CD4-positive, alpha-beta T cell (primary cell): ENCODE data around the gene PTTG1IP. TPM values are rescaled to one million over a fixed set of nuclear protein-coding genes. Genes with fewer than 3 reads are reported as not detected.

ENCODE experiments used
- ATAC-seq: fragments of 200-7000 bp; cut with Tn5 transposase; one replicate; pipeline ENCODE4 v1.10.0; 2022; ENCODE audit warnings: mild to moderate bottlenecking; ENCODE audit not compliant: poor library complexity
- CTCF ChIA-PET: fragments of 350-600 bp; sonication (Branson Sonifier 250); formaldehyde crosslinking; loops from one replicate; lab custom pipeline; 2021; ENCODE audit warnings: antibody characterized with exemption, inconsistent platforms; lab: Charles Lee
- POLR2A ChIA-PET: fragments of 350-600 bp; sonication (Branson Sonifier 250); formaldehyde crosslinking; loops from one replicate; lab custom pipeline; 2021; ENCODE audit warnings: antibody characterized with exemption, inconsistent platforms; lab: Charles Lee
- DNase-seq, 14 experiments: peaks; one replicate each; pipeline ENCODE4 v3.0.0-alpha.2; 2013 to 2020; ENCODE audit warnings: mixed read lengths in 2 of 14
- H3K27ac ChIP-seq, 2 donors: one replicate each; pipeline versions ENCODE4 v1.5.1 to v1.7.0; 2013; ENCODE audit warnings: low read length in 2 of 2, low read depth in 1 of 2, mild to moderate bottlenecking in 1 of 2
- H3K27me3 ChIP-seq, 2 experiments: 1 replicate in 1 of 2; 2 replicates in 1 of 2; pipeline versions ENCODE4 v1.6.1 to v1.7.0; 2013; ENCODE audit warnings: low read length in 2 of 2, control low read depth in 1 of 2, mild to moderate bottlenecking in 1 of 2, moderate library complexity in 1 of 2; ENCODE audit not compliant: insufficient read depth in 2 of 2, control insufficient read depth in 1 of 2
- H3K36me3 ChIP-seq: one replicate; pipeline ENCODE4 v1.6.1; 2013; ENCODE audit warnings: low read length, control low read depth; ENCODE audit not compliant: insufficient read depth
- H3K4me1 ChIP-seq: one replicate; pipeline ENCODE4 v1.6.1; 2013; ENCODE audit warnings: low read length, control low read depth; ENCODE audit not compliant: insufficient read depth
- H3K4me3 ChIP-seq: one replicate; pipeline ENCODE4 v1.5.1; 2013; ENCODE audit warnings: mild to moderate bottlenecking, low read length, moderate library complexity
- H3K9me3 ChIP-seq, 2 experiments: 1 replicate in 1 of 2; 2 replicates in 1 of 2; pipeline versions ENCODE4 v1.6.1 to v1.7.0; 2013; ENCODE audit warnings: low read length in 2 of 2, mild to moderate bottlenecking in 2 of 2, control low read depth in 1 of 2, moderate library complexity in 1 of 2; ENCODE audit not compliant: control insufficient read depth in 1 of 2, insufficient read depth in 1 of 2
- H3K27ac Mint-ChIP-seq: one replicate; pipeline ENCODE4 v1.8.0; 2020; ENCODE audit warnings: mixed read lengths
- H3K27me3 Mint-ChIP-seq: one replicate; pipeline ENCODE4 v1.8.0; 2021; ENCODE audit warnings: mixed read lengths
- H3K36me3 Mint-ChIP-seq: one replicate; pipeline ENCODE4 v1.8.0; 2021; ENCODE audit warnings: low read depth, mixed read lengths
- H3K4me1 Mint-ChIP-seq: one replicate; pipeline ENCODE4 v1.8.0; 2021; ENCODE audit warnings: low read depth, mixed read lengths
- H3K4me3 Mint-ChIP-seq: one replicate; pipeline ENCODE4 v1.8.0; 2020; ENCODE audit warnings: mild to moderate bottlenecking, mixed read lengths
- H3K9me3 Mint-ChIP-seq: one replicate; pipeline ENCODE4 v1.8.0; 2020; ENCODE audit warnings: mixed read lengths
- intact Hi-C, 2 experiments: fragments of 100-400 bp; cut with DNase I in 1 of 2; cut with micrococcal nuclease in 1 of 2; formaldehyde crosslinking; loops; one replicate each; pipeline versions ENCODE4 v1.15.1 to v1.9.0; 2023 to 2025; cut with DNase I, micrococcal nuclease
- total RNA-seq, 174 experiments: library from RNA in 2 of 174; stranded (reverse) in 2 of 174; gene quantifications; one replicate each; pipeline ENCODE4 v1.2.3 and lab custom pipeline; 2021 to 2026
- TF ChIP-seq, protein P1 (sequence below): fragments of 200-600 bp; IDR thresholded peaks from one replicate; pipeline ENCODE4 v1.8.0; 2022; ENCODE audit warnings: antibody characterized with exemption, mild to moderate bottlenecking

Gene PTTG1IP
- total RNA-seq, 2 experiments from 2014 or later: 99.0 to 99.5 TPM

GRCh38 chr21:44904141-44904923, 30.8 kb upstream of the PTTG1IP start:
- no peak for DNase-seq
- H3K4me3 Mint-ChIP-seq: peak overlapping the region; percentile 2
- H3K9me3 ChIP-seq: no peaks in the 10 kb centered on the region
- H3K27ac Mint-ChIP-seq: peak overlapping the region; percentile 42
- peaks cover 49% of the 10 kb centered on the region for H3K4me1 ChIP-seq
- ChIA-PET POLR2A (no interaction called here), CTCF (no interaction called here)
- H3K4me3 ChIP-seq: no peak overlapping the region
- H3K36me3 Mint-ChIP-seq: peaks cover 80% of the 10 kb centered on the region
- no peaks in the 10 kb centered on the region for H3K27me3 ChIP-seq
- TF ChIP-seq, protein P1, sequence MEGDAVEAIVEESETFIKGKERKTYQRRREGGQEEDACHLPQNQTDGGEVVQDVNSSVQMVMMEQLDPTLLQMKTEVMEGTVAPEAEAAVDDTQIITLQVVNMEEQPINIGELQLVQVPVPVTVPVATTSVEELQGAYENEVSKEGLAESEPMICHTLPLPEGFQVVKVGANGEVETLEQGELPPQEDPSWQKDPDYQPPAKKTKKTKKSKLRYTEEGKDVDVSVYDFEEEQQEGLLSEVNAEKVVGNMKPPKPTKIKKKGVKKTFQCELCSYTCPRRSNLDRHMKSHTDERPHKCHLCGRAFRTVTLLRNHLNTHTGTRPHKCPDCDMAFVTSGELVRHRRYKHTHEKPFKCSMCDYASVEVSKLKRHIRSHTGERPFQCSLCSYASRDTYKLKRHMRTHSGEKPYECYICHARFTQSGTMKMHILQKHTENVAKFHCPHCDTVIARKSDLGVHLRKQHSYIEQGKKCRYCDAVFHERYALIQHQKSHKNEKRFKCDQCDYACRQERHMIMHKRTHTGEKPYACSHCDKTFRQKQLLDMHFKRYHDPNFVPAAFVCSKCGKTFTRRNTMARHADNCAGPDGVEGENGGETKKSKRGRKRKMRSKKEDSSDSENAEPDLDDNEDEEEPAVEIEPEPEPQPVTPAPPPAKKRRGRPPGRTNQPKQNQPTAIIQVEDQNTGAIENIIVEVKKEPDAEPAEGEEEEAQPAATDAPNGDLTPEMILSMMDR: no peak
- H3K27ac ChIP-seq: peak overlapping the region in 1 of 2 donors; percentile 52
- intact Hi-C loops: no loop called here
- no peaks in the 10 kb centered on the region for H3K27me3 Mint-ChIP-seq
- peaks cover 96% of the 10 kb centered on the region for H3K36me3 ChIP-seq
- ATAC-seq: no peak
- no peaks in the 10 kb centered on the region for H3K9me3 Mint-ChIP-seq
- peaks cover 26% of the 10 kb centered on the region for H3K4me1 Mint-ChIP-seq

DNA sequence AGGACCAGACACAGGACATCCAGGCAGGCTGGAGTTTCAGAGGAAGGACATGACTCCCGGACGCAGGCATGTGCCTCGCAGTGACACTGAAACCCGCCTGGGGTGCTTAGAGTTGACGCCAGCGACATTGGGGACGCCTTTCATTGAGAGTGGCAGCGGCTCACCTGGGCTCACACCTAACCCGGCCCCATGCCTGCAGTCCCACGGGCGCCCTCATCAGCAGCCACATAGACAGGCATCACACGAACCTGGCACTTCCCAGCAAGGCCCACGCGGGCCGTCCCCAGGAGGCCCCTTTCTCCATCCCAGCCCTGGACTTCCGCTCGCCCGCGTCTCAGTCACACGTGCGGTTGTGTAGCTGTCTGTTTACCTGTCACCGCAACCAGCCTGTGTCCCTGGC, 30.2 kb upstream of the PTTG1IP start:
- H3K36me3 Mint-ChIP-seq: peaks cover 79% of the 10 kb centered on the region
- peaks cover 20% of the 10 kb centered on the region for H3K4me1 Mint-ChIP-seq
- no peaks in the 10 kb centered on the region for H3K27me3 Mint-ChIP-seq
- H3K4me3 Mint-ChIP-seq: no peak overlapping the region
- Histone ChIP-seq H3K9me3 (no peaks in the 10 kb centered on the region), H3K4me1 (peaks cover 43% of the 10 kb centered on the region), H3K4me3 (no peak overlapping the region), H3K36me3 (peaks cover 96% of the 10 kb centered on the region), H3K27ac (no peak overlapping the region), H3K27me3 (no peaks in the 10 kb centered on the region)
- H3K9me3 Mint-ChIP-seq: no peaks in the 10 kb centered on the region
- ATAC-seq: no peak
- no peak for DNase-seq
- intact Hi-C loops: no loop called here
- TF ChIP-seq, protein P1: no peak
- ChIA-PET CTCF (no interaction called here), POLR2A (no interaction called here)
- H3K27ac Mint-ChIP-seq: peak overlapping the region; percentile 42

GRCh38 chr21:44903050-44903685, 29.7 kb upstream of the PTTG1IP start:
- H3K27ac Mint-ChIP-seq: peak overlapping the region; percentile 63
- no peaks in the 10 kb centered on the region for H3K9me3 Mint-ChIP-seq
- Histone ChIP-seq H3K27me3 (no peaks in the 10 kb centered on the region), H3K27ac (no peak overlapping the region), H3K9me3 (no peaks in the 10 kb centered on the region), H3K36me3 (peaks cover 99% of the 10 kb centered on the region), H3K4me3 (no peak overlapping the region), H3K4me1 (peaks cover 41% of the 10 kb centered on the region)
- H3K4me3 Mint-ChIP-seq: no peak overlapping the region
- no peak for DNase-seq
- H3K27me3 Mint-ChIP-seq: no peaks in the 10 kb centered on the region
- ATAC-seq: no peak
- intact Hi-C loops: no loop called here
- H3K4me1 Mint-ChIP-seq: peaks cover 16% of the 10 kb centered on the region
- H3K36me3 Mint-ChIP-seq: peaks cover 80% of the 10 kb centered on the region
- ChIA-PET CTCF (no interaction called here), POLR2A (no interaction called here)
- TF ChIP-seq, protein P1: no peak
